GM15510 (cell line): ENCODE measurements around the gene DIO1.

Experiments
- POLR2A ChIP-seq: IDR thresholded peaks from 3 replicates; pipeline ENCODE4 v1.6.1; 2011; ENCODE audit warnings: borderline replicate concordance; ENCODE audit not compliant: insufficient read length; ENCODE audit errors: extremely low read depth

The DIO1 gene

GRCh38 chr1:53891678-53892077 is 2.3 kb upstream of the DIO1 start:
- TF ChIP-seq POLR2A: no peak

DNA sequence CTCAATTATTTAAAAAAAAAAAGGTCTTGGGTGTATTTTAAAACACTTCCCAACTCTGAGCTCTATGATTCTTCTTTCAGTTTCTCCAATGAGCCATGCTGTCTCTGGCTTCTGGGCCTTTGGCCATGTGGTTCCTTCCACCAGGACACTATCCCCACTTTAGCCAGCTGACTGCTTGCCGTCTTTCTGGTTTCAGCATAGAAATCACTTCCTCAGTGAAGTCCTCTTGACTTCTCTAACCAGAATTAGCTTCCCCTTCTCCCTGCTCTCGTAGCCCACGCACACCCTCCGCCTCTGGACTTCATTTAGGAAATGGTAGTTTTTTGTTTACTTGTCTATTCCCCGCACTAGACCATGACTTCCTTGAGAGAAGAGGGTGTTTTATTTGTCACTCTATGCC is 1.1 kb upstream of the DIO1 start:
- no peak for TF ChIP-seq POLR2A

- TF ChIP-seq POLR2A: no peak
These were observed 657 bp downstream of the DIO1 start for GRCh38 chr1:53894644-53895043.

- TF ChIP-seq POLR2A: no peak
These were observed 1.4 kb downstream of the DIO1 start for GRCh38 chr1:53895421-53895820.

DNA sequence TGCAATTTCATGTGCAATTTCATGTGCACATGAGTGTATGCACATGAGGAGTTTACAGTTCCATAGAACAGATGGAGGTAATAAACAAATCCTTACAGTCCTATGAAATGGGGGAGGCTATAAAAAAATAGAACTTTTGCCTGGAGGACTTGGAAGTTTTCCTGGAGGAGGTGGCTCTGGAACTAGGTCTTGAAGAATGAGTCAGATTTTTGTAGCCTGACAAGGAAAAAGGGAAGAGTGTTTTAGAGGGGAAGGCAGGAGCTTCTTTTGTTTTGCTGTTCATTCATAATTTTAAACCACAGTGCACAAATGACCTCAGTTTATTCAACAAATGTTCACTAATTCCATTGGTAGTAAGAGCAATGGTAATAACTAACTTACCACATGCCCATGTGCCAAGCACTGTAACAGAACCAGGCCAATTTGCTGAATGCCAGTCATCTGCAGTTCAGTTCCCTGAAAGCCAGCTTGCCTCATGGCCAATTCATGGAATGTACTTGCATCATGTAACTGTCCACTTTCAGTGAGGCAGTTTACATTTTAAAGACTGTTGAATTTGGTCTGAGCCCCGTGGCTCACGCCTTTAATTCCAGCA is 2.7 kb downstream of the DIO1 start:
- no peak for TF ChIP-seq POLR2A

- no peak for TF ChIP-seq POLR2A
These were observed 5.2 kb downstream of the DIO1 start for GRCh38 chr1:53899206-53899628.

GRCh38 chr1:53899708-53900107 is 5.7 kb downstream of the DIO1 start:
- TF ChIP-seq POLR2A: no peak

DNA sequence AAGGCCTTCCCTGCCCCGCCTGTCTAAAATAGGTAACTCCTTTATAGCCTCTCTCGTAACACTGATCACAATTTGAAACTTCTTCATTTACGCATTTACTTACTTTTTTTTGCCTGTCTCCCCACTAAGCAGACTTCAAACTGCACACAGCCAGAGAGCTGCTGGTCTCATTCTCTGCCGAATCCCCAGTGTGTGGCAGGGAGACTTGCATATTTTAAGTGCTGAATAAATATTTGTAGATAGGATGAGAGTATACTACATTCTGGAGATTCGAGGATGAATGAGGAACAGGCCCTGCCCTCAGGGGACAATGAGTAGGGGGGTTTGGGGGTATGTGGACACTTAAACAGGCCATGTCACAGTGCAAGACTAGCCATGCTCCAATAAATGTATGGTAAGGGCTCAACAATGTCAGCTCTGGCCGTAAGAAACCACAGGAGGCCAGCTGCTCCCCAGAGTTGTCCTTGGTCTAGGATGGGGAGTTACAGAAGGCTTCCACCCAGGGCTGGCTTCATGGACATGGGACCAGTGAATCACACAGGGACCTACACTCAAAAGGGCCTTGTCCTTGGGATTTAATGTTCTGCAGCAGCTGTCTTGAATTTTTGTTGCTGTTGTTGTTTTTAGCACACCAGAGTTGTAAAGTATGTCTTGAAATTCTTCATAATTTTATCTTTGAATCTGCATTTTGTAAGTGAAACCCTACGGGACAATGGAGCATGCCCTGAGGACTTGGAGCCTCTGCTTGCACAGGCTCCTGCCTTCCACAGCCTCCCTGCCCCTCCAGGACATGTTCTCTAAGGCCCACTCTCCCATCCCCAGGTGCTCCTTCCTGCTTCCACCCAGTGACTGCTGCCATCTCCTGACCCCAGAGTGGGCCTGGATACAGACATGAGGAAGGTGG is 8.5 kb downstream of the DIO1 start:
- no peak for TF ChIP-seq POLR2A

- TF ChIP-seq POLR2A: no peak
These were observed 11.5 kb downstream of the DIO1 start for GRCh38 chr1:53905509-53905908.

- TF ChIP-seq POLR2A: no peak
These were observed 12.1 kb downstream of the DIO1 start for GRCh38 chr1:53906121-53906520.

DNA sequence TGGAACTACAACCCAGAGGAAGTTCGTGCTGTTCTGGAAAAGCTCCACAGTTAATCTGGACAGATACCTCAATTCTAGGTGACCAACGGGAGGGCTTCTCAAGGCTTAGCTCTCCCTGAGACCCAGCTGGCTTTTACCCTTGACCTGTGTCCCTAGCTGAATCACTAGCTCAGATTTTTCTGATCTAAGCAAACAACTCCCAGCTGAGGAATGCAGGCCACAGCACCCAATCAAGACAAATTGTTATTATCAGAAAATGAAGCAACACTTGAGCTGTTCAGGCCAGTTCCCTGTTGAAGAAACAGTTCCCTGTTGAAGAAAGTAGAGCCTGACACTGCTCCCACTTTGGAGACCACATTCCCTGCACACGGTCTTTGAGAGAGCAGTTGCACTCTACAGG is 16.0 kb downstream of the DIO1 start:
- no peak for TF ChIP-seq POLR2A

DNA sequence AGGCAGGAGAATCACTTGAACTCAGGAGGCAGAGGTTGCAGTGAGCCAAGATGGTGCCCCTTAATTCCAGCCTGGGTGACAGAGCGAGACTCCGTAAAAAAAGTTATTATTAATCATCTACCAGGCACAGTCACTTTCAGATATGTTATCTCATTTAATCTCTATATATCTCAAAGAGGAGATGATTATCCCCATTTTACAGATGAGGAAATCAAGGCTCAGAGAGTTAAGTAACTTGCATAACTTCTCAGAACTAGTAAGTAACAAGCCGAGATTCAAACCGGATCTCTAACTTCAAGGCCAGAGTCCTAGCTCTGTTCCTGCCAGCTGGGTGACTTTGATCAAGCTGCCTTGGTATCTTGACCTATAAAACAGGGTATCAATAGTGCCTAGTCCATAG is 17.5 kb downstream of the DIO1 start:
- TF ChIP-seq POLR2A: no peak

DNA sequence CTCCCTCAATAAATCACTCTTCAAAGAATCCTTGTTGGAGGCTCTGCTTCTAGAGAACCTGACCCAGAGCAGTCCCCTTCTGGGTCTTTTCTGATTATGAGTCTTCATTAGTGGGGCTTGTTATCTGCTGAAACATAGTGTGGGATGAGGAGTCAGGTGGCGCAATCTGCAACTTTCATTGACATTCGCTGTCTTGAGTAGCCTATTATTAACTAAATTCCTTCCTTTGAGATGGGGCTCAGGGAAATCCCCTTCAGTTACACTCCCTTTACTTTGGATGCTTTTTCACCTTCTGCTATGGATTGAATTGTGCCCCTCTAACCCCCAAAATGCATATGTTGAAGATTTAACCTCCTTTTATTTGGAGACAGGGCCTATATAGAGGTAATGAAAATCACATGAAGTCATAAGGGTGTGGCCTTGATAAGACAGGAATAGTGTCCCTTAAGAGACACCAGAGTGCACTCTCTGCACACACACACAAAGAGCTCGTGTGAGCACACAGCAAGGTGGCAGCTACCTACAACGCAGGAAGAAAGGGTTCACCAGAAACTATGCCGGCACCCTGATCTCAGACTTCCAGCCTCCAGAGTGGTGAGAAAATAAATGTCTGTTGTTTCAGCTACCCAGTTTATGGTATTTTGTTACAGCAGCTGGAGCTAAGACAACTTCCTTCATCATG is 19.5 kb downstream of the DIO1 start:
- TF ChIP-seq POLR2A: no peak

- no peak for TF ChIP-seq POLR2A
These were observed 24.4 kb downstream of the DIO1 start for GRCh38 chr1:53918343-53918742.

GRCh38 chr1:53919675-53920066 is 25.7 kb downstream of the DIO1 start:
- no peak for TF ChIP-seq POLR2A
